ENCODE data around the gene SLC6A19.

SLC6A19 gene

DNA sequence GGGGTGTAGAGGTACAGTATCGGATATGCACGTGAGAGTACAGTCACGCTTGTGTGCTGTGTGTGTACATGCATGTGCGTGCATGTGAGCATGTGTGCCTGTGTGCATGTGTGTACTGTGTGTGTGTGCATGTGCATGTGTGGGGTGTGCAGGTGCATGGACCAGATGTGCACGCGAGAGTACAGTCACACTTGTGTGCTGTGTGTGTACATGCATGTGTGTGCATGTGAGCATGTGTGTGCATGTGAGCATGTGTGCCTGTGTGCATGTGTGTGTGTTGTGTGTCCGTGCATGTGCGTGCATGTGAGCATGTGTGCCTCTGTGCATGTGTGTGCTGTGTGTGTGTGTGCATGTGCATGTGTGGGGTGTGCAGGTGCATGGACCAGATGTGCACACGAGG lies 10.3 kb downstream of the SLC6A19 start:
- no peak for DNase-seq

DNA sequence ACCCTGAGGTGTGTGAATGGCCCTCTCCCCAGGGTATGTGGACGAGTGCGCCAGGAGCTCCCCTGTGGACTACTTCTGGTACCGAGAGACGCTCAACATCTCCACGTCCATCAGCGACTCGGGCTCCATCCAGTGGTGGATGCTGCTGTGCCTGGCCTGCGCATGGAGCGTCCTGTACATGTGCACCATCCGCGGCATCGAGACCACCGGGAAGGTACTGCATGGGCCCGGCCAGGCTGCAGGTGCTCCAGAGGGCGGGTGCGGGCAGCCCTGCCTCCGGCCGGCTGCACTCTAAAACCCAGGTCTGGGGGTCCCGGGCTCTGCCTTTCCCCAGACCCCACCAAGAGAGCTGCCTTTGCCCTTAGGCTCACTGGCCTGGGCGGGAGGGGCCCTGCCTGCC lies 10.9 kb downstream of the SLC6A19 start:
- no peak for DNase-seq

GRCh38 chr5:1212881-1213280 lies 11.5 kb downstream of the SLC6A19 start:
- no peak for DNase-seq

- DNase-seq = no peak
Measured at GRCh38 chr5:1213508-1214162, 12.2 kb downstream of the SLC6A19 start.

DNA sequence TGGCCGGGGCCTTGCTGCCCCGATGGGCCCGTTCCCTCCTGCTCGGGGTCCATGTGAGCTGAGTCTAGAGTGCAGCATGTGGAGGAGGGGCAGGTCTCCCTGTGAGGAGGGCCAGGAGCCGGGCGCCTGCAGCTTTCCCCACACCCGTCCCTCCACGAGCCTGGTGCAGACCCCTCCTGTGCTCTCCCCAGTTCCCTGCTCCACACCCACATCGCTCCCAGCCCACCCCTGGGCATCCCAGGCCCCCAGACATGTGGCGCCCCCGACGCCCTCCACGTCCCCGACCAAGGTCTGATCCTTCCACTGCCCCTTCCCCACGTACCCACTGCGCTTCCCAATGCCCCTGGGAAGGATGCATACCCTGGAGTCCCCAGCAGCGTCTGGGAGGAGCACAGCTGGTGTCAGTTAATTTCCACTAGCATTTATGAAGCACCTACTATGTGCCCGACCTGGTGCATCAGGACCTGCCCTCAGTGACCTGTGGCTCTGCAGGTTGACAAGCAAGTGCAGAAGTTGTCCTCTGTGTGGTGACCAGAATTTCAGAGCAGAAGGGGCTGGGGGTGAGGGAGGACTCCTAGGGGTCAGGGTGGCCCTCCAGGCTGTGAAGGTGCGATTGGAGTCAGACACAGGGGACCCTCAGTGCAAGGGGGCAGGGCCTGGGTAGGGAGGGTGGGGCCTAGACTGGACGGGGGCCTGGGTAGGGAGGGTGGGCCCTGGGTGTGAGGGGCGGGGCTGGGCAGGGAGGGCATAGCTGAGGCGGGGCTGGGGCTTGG lies 13.0 kb downstream of the SLC6A19 start:
- DNase-seq = no peak

GRCh38 chr5:1214936-1215220 lies 13.5 kb downstream of the SLC6A19 start:
- DNase-seq = no peak

DNA sequence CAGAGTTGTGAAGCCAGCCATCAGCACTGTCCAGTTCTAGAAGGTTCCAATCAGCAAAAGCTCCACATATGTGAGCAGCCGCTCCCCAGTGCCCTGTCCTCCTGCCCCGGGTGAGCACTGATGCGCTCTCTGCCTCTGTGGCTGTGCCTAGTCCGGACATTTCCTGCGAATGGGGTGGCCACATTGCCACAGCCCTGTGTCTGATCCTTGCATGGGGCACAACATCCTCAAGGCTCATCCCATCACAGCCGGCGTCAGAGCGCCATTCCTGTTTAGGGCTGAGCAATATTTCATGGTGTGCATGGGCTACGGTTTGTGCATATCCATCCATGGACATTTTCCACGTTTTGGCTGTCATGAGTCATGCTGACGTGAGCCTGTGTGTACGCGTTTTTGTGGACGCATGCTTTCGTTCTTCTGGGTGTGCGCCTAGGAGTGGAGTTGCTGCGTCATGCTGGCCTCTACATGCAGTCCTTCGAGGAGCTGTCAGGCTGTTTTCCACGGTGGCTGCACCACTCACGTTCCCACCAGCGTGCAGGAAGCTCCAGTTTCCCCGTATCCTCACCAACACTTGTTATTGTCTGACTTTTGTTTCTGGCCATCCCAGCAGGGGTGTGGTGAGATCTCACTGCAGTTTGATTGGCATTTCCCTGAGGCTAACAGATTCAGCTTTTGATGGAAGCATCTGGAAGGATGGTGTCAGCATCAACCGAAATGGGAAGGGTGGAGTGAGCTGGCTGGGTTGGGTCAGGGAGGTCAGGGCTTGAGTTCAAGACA lies 14.1 kb downstream of the SLC6A19 start:
- no peak for DNase-seq

DNA sequence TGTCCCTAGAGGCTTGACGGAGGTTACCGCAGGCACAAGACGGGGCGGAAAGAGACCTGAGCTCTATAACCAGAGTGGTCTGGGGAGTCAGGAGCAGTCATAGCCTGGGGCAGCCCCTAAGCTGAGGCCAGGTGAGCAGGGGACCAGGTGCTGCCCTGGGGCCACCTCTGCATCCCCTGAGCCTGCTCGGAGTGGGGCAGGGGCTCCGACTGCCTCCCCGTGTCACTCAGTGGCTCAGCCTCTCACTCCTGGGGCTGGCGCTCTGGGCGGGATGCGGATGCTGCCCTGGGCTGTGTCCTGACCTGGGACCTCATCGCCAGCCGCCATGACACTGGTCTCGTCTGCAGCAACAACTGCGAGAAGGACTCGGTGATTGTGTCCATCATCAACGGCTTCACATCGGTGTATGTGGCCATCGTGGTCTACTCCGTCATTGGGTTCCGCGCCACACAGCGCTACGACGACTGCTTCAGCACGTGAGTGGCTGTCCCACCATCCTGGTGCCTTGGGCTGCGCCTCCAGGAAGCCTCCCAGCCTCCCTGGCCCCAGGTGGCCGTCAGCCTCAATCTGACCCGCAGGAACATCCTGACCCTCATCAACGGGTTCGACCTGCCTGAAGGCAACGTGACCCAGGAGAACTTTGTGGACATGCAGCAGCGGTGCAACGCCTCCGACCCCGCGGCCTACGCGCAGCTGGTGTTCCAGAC lies 15.0 kb downstream of the SLC6A19 start:
- no peak for DNase-seq

GRCh38 chr5:1216918-1217295 lies 15.5 kb downstream of the SLC6A19 start:
- DNase-seq = no peak

- DNase-seq = no peak
Measured at GRCh38 chr5:1217596-1218206, 16.3 kb downstream of the SLC6A19 start.

GRCh38 chr5:1218351-1219080 lies 17.1 kb downstream of the SLC6A19 start:
- DNase-seq = no peak

DNA sequence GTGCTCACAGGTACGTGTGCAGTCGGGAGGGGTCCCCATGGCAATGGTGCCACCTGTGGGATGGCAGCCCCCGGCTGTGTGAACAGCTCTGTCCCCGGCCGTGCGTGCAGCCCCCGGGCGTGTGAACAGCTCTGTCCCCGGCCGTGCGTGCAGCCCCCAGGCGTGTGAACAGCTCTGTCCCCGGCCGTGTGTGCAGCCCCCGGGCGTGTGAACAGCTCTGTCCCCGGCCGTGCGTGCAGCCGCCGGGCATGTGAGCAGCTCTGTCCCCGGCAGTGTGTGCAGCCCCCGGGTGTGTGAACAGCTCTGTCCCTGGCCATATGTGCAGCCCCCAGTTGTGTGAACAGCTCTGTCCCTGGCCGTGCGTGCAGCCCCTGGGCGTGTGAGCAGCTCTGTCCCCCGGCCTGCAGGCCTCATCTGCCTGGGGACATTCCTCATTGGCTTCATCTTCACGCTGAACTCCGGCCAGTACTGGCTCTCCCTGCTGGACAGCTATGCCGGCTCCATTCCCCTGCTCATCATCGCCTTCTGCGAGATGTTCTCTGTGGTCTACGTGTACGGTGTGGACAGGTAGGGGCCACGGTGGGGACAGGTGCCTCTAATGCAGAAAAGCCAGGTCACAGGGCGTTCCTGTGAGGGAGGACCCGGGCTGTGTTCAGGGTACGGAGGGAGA lies 17.8 kb downstream of the SLC6A19 start:
- DNase-seq = no peak

DNA sequence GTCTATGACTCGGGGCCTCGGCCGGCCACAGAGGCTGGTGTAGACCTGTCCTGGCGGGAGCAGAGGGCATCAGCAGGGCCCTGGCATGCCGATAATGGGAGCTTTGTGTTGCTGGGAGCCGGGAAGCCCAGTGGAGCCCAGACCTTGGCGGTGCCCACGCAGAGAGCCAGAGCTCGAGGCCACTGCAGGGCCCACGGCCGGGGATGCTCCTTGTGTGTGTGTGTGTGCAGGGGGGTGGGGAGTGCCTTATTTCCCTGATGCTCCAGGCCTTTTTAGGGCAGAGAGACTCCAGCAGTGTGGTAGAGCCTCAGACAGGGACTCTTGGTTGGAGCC lies 18.3 kb downstream of the SLC6A19 start:
- no peak for DNase-seq

DNA sequence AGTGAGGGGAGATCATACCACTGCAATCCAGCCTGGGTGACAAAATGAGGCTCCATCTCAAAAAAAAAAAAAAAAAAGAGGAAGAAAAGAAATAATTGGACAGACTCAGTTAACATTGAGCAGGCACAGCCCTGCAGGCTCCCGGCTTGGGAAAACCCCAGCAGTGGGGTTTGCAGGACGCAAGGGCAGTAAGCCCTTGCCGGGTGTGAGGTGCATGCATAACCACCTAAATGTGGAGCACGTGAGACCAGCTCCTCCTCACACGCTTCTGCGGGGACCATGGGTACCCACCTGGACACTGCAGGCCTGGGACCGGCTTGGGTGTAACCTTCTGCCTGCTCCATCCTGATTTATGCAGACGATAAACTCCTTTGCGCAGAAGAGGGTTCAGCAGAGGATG lies 19.0 kb downstream of the SLC6A19 start:
- no peak for DNase-seq

GRCh38 chr5:1220831-1221230 lies 19.4 kb downstream of the SLC6A19 start:
- DNase-seq = no peak

DNA sequence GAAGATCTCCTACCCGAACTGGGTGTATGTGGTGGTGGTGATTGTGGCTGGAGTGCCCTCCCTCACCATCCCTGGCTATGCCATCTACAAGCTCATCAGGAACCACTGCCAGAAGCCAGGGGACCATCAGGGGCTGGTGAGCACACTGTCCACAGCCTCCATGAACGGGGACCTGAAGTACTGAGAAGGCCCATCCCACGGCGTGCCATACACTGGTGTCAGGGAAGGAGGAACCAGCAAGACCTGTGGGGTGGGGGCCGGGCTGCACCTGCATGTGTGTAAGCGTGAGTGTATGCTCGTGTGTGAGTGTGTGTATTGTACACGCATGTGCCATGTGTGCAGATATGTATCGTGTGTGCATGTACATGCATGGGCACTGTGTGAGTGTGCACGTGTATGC lies 20.3 kb downstream of the SLC6A19 start:
- no peak for DNase-seq

DNA sequence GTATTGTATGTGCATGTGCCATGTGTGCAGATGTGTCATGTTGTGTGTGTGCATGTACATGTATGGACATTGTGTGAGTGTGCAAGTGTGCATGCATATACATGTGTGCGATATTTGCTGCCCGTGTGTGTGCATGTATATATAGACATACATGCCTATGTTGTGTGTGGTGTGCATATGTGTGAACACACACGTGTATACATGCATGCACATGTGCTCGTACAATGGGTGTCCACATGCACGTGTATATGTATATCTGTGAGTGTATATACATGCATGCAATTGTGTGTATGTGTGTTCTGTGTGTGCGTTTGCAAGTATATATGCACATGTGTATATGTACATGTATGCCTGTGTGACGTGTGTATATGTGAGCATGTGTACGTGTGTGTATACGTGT lies 20.8 kb downstream of the SLC6A19 start:
- DNase-seq = no peak

DNA sequence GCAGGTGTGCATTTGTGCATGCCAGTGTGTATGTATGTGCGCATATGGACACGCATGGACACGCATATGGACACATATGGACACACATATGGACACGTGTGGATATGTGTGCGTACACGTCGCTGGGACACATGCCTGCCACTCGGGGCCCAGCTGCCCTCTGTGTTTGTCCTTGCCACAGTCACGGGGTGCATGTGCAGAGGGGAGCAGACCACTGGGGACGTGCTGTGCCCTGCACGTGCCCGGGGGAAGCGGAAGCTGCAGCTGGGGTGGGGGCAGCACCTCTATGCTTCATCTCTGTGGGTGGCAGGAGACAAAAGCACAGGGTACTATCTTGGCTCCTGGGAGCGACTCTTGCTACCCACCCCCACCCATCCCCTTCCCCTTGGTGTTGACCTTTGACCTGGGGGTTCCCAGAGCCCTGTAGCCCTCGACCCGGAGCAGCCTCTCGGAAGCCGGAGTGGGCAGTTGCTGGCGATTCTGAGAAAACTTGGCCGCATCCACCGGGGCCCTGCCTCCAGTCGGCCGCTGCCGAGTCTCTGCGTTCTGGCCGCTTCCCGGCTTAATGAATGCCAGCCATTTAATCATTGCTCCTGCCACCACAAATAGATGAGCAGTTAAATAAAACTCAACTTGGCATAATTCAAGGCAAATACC lies 21.4 kb downstream of the SLC6A19 start:
- no peak for DNase-seq

DNA sequence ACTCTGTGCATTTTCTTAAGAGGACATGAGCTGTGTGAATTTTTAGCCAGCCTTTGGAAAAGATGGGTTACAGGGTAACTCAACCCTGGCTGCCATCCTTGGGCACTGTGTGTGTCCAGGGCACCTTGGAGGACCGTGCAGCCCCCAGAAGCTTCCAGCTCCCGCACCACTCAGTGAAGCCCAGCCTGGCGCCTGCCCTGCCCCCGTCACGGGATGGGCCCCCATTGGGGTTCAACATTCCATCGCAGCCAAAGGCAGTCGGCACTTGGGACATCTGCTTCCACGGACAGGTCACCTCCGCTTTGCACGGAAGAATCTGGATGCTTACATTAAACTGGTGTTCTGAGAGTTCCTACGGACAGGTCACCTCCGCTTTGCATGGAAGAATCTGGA lies 21.9 kb downstream of the SLC6A19 start:
- no peak for DNase-seq

DNA sequence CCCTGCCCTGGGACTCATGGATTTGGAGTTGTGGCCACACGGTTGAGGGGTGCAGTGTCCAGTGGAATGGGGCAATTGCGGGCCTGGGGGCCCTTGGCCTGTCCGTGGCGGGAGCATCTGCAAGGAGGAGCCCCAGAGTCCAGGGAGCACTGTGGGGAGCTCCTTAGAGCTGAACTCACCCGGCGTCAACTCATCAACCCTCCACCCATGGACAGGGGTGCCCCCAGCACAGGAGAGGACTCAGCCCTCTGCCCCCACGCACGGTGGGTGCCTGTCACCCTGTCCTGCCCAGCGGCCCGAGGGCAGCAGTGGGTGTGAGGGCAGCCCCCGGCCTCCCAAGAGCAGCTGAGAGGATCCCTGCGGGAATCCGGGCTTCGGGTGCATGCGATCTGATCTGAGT lies 23.2 kb downstream of the SLC6A19 start:
- DNase-seq = no peak

- DNase-seq = no peak
Measured at GRCh38 chr5:1225081-1225480, 23.7 kb downstream of the SLC6A19 start, which contains the start of gene SLC6A18. Gene SLC6A18, plus strand, starts transcription at chr5:1225381. Its CDS starts 97 bp downstream, at chr5:1225478.
